Measurements from ENCODE around the gene SEC63.

GRCh38 chr6:107833136-107833535 lies 124.9 kb downstream of the SEC63 start:
- no peak for TF ChIP-seq EP300 (IDR thresholded peaks at IDR 0.05)
- no peak for TF ChIP-seq POLR2A (IDR thresholded peaks at IDR 0.05)
- TF ChIP-seq CTCF (IDR thresholded peaks at IDR 0.05): no peak

Measured in upper lobe of left lung (tissue), 4 donors.